Measurements from ENCODE around the gene ERG28. TPM values are rescaled to one million over a fixed set of nuclear protein-coding genes. Genes with fewer than 3 reads are reported as not detected.
"Not testable (repeated sequence)": the region's sequence is repeated elsewhere in the genome, so short reads cannot be mapped to it uniquely, and the experiment has no call there.

ERG28 gene
- total RNA-seq, 2 experiments from 2014 or later, result 13.4 to 14.9 TPM

DNA sequence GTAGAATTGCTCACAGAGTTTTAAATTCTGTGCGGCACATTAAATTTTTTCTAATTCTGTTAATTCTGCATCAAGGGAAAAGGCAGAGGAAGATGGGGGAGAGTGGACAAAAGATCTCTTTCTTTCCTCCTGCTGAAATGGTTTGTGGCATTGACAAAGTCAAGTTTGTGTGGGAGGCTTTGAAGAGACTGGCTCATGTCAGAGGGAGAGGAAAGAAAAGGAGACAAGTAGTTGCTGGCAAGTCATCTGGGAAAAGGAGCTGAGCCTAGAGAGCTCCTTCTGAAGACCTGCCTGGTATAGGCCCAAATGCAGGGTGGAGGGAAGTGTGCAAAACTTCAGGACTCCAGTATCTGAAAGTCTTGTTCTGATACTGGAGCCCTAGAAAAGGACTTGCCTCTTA, 36.7 kb upstream of the ERG28 start:
- CTCF ChIA-PET, result interaction anchor here (2.3 kb wide), 1 partner anchor 12 kb away, joined by 12 read pairs; no protein-coding TSS in a partner anchor
- TF ChIP-seq, protein P1, sequence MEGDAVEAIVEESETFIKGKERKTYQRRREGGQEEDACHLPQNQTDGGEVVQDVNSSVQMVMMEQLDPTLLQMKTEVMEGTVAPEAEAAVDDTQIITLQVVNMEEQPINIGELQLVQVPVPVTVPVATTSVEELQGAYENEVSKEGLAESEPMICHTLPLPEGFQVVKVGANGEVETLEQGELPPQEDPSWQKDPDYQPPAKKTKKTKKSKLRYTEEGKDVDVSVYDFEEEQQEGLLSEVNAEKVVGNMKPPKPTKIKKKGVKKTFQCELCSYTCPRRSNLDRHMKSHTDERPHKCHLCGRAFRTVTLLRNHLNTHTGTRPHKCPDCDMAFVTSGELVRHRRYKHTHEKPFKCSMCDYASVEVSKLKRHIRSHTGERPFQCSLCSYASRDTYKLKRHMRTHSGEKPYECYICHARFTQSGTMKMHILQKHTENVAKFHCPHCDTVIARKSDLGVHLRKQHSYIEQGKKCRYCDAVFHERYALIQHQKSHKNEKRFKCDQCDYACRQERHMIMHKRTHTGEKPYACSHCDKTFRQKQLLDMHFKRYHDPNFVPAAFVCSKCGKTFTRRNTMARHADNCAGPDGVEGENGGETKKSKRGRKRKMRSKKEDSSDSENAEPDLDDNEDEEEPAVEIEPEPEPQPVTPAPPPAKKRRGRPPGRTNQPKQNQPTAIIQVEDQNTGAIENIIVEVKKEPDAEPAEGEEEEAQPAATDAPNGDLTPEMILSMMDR (IDR thresholded peaks at IDR 0.05), result no peak
- ATAC-seq (no peak), DNase-seq (no peak)
- Mint-ChIP-seq H3K36me3 (ENCODE audit: low read depth) (peaks cover 56% of the 10 kb centered on the region), H3K4me1 (ENCODE audit: low read depth) (no peaks in the 10 kb centered on the region), H3K4me3 (no peak overlapping the region), H3K27me3 (no peaks in the 10 kb centered on the region), H3K27ac (no peak overlapping the region), H3K9me3 (peaks cover 5% of the 10 kb centered on the region)
- intact Hi-C loops (cut with micrococcal nuclease), result no loop called here
- POLR2A ChIA-PET, result no interaction called here

DNA sequence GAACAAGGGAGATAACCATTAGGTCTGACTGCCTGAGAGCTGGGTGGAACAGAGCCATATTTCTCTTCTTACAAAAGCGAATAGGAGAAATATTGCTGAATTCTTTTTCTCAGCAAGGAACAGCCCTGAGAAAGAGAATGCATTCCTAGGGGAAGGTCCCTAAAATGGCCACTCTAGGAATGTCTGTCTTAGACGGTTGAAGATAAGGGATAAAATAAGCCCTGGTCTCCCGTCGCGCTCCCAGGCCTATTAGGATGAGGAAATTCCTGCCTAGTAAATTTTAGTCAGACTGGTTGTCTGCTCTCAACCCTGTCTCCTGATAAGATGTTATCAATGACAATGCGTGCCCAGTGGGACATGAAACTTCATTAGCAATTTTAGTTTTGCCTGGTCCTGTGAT, 34.3 kb upstream of the ERG28 start:
- intact Hi-C loops (cut with micrococcal nuclease); H3K9me3 Mint-ChIP-seq; POLR2A ChIA-PET; H3K4me3 Mint-ChIP-seq; H3K27ac Mint-ChIP-seq; H3K27me3 Mint-ChIP-seq; DNase-seq; H3K4me1 Mint-ChIP-seq (ENCODE audit: low read depth); ATAC-seq: not testable (repeated sequence)
- H3K36me3 Mint-ChIP-seq (ENCODE audit: low read depth), result peaks cover 61% of the 10 kb centered on the region
- CTCF ChIA-PET, result interaction anchor here (1.9 kb wide), 1 partner anchor 14 kb away, joined by 5 read pairs; no protein-coding TSS in a partner anchor

DNA sequence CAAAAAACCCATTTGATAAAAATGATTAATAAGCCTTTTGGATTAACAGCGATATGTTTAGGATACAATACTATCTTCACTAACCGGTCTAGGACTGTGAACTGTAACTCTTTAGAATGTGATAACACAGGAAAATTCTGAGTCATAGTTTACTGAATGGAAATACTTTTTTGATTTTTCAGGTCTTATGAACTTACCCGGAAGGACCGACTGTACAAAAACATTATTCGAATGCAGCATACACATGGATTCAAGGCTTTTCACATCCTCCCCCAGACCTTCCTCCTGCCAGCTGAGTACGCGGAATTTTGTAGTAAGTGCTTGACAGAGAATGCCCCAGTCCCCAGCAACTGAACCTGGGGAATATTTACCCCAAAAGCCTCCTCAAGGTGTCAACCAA, 29.3 kb upstream of the ERG28 start:
- H3K9me3 Mint-ChIP-seq, result peaks cover 5% of the 10 kb centered on the region
- peaks cover 42% of the 10 kb centered on the region for H3K36me3 Mint-ChIP-seq (ENCODE audit: low read depth)
- peaks cover 6% of the 10 kb centered on the region for H3K4me1 Mint-ChIP-seq (ENCODE audit: low read depth)
- no peak for DNase-seq
- TF ChIP-seq, protein P1 (IDR thresholded peaks at IDR 0.05), result no peak
- no peak overlapping the region for H3K4me3 Mint-ChIP-seq
- POLR2A ChIA-PET, result no interaction called here
- CTCF ChIA-PET, result interaction anchor here (3.8 kb wide), 1 partner anchor 20 kb away, joined by 16 read pairs; no protein-coding TSS in a partner anchor
- H3K27ac Mint-ChIP-seq, result no peak overlapping the region
- intact Hi-C loops (cut with micrococcal nuclease), result no loop called here
- H3K27me3 Mint-ChIP-seq, result no peaks in the 10 kb centered on the region
- no peak for ATAC-seq

DNA sequence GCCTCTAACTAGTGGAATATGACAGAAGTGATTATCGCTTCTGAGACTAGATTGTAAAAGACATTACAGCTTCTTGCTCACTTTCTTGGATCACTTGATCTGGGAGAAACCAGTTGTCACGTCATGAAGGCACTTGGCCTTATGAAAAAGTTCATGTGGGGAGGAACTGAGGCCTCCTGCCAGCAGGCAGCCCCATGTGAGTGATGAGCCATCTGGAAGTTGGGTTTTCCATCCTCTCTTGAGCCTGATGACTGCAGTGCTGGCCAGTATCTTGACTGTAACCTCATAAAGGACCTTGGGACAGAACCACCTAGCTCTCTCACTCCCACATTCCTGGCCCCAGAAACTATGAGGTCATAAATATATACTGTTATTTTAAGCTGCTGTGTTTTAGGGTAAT, 28.3 kb upstream of the ERG28 start:
- peaks cover 6% of the 10 kb centered on the region for H3K4me1 Mint-ChIP-seq (ENCODE audit: low read depth)
- no peak for DNase-seq
- H3K4me3 Mint-ChIP-seq, result no peak overlapping the region
- peaks cover 37% of the 10 kb centered on the region for H3K36me3 Mint-ChIP-seq (ENCODE audit: low read depth)
- ChIA-PET POLR2A (no interaction called here), CTCF (interaction anchor here (0.6 to 3.8 kb wide), 2 partner anchors 21 to 25 kb away, joined by 3 to 16 read pairs; no protein-coding TSS in a partner anchor)
- intact Hi-C loops (cut with micrococcal nuclease), result no loop called here
- H3K9me3 Mint-ChIP-seq, result no peaks in the 10 kb centered on the region
- TF ChIP-seq, protein P1 (IDR thresholded peaks at IDR 0.05), result no peak
- no peaks in the 10 kb centered on the region for H3K27me3 Mint-ChIP-seq
- H3K27ac Mint-ChIP-seq, result no peak overlapping the region
- ATAC-seq, result no peak

DNA sequence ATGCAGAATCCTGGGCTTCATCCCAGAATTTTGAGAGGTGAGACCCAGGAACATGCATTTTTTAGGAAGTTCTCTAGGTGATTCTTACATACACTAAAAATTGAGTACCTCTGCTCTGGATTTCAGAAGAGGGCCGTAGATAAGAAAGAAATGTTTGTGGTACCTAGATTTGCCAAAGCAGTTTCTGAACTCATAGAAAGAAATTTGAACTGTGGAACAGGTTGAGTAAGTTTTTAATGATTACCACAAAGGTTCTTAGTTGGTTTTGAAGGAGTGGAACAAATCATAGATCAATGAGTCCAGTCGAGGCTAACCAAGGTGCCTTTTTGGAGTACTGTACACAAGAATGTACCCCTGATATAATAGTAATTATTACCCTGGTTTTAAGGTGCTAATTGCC, 25.2 kb upstream of the ERG28 start:
- Mint-ChIP-seq H3K4me1 (ENCODE audit: low read depth) (peaks cover 6% of the 10 kb centered on the region), H3K36me3 (ENCODE audit: low read depth) (peaks cover 22% of the 10 kb centered on the region), H3K4me3 (no peak overlapping the region), H3K27me3 (no peaks in the 10 kb centered on the region), H3K9me3 (no peaks in the 10 kb centered on the region), H3K27ac (no peak overlapping the region)
- DNase-seq, result no peak
- ChIA-PET CTCF (no interaction called here), POLR2A (interaction anchor here (0.7 kb wide), 1 partner anchor 29 kb away, joined by 4 read pairs; no protein-coding TSS in a partner anchor)
- TF ChIP-seq, protein P1 (IDR thresholded peaks at IDR 0.05), result no peak
- no peak for ATAC-seq
- intact Hi-C loops (cut with micrococcal nuclease), result no loop called here

All from activated CD8-positive, alpha-beta T cell treated with anti-CD3 and anti-CD28 coated beads for 36 hours (primary cell).